Smooth muscle cell of the umbilical artery (primary cell): ENCODE data around the gene HSCB. TPM values are rescaled to one million over a fixed set of nuclear protein-coding genes. Genes with fewer than 3 reads are reported as not detected.

Experiments
- total RNA-seq: library from RNA; depleted of rRNA; stranded (reverse); fragments of >200 nt; gene quantifications from 2 replicates; pipeline ENCODE4 v1.2.3, GENCODE V29; 2014

HSCB gene
- total RNA-seq = 9.4 and 14.6 TPM in 2 replicates

GRCh38 chr22:28741785-28742561 lies at the start of gene HSCB, which contains the start of gene CHEK2:
Gene HSCB (plus strand): TSS chr22:28742039. CDS start chr22:28742096, 57 bp downstream.
Gene CHEK2 (minus strand): TSS chr22:28741820. CDS start chr22:28734721, 7,099 bp downstream.

GRCh38 chr22:28772633-28773460 lies 31.0 kb downstream of the HSCB start, which contains the start of gene CCDC117:
Gene CCDC117 (plus strand): TSS chr22:28772695. CDS start chr22:28772850, 155 bp downstream.

DNA sequence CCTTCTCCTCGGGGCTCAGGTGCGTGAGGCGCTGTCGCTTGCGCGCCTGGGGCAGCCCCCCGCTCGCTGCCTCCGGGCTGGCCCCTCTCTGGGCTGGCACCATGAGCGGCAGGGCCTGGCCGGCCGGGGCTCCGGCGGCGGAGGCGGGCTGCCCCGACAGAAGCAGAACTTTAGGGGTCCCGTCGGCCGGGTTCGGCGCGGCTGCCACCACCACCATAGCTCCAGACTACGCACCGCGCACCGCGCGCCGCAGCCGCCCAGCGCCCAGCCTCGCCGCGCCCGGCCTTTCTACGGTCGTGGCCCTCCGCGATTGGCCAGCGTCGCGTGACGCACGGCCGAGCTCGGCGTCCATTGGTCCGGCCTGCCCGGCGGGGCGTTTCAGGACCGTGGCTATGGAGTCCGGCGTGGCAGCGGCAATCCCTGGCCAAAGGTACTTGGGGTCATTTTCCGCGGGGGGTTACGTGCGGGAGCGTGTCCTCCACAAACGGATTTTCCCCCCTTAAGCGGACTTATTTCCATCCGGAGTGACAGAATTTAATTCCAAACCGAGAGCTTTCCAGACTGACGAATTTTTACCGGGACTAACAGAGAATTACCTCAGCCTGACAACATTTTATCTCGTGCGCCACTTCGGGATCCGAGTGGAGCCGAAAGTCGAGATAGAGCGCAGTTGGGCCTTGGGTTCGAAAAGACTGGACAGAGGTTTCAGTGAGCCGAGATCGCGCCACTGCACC lies 58.6 kb downstream of the HSCB start, which contains the start of gene XBP1:
TSS of gene XBP1 (minus strand) at position 262 of the 734 bp plus-strand sequence.

Other genes starting within 250 kb of the HSCB start
- gene TTC28, start 62.2 kb upstream of the HSCB start, total RNA-seq = 26.1 and 27.5 TPM in 2 replicates
- 23.2 and 26.8 TPM in 2 replicates for gene CHEK2, start 219 bp upstream of the HSCB start, total RNA-seq
- gene CCDC117, start 30.7 kb downstream of the HSCB start, total RNA-seq = 19.0 and 23.3 TPM in 2 replicates
- gene XBP1, start 58.5 kb downstream of the HSCB start, total RNA-seq = 174 and 244 TPM in 2 replicates
- 2.4 and 4.8 TPM in 2 replicates for gene ZNRF3, start 141.5 kb downstream of the HSCB start, total RNA-seq